GM19395 (cell line): ENCODE results near the gene TEX13A.

Source experiments
- ATAC-seq: cut with Tn5 transposase; IDR thresholded peaks from one replicate; pipeline ENCODE4 v1.9.1; 2021; ENCODE audit warnings: mild to moderate bottlenecking, moderate library complexity; ENCODE audit not compliant: unreplicated experiment

The TEX13A gene

GRCh38 chrX:105179644-105180043 lies 40.9 kb downstream of the TEX13A start:
- no peak for ATAC-seq

- ATAC-seq = no peak
These were observed 47.4 kb downstream of the TEX13A start for GRCh38 chrX:105173071-105173470.
